Liver (tissue), 9 donors: ENCODE measurements around the gene SLC15A5. TPM values are rescaled to one million over a fixed set of nuclear protein-coding genes. Genes with fewer than 3 reads are reported as not detected.

Experiments
- DNase-seq: peaks from one replicate; pipeline ENCODE4 v3.0.0-alpha.2; 2017; ENCODE audit warnings: low spot score
- H3K27ac ChIP-seq, 2 donors: one replicate each; pipeline ENCODE4 v1.7.0; 2013; ENCODE audit warnings: inconsistent platforms in 2 of 2, low read length in 2 of 2, control low read depth in 1 of 2, low read depth in 1 of 2, mild to moderate bottlenecking in 1 of 2
- H3K27me3 ChIP-seq, 4 donors: one replicate each; pipeline versions ENCODE4 v1.6.1 to v1.7.0; 2013; ENCODE audit warnings: low read length in 3 of 4, inconsistent platforms in 1 of 4, mild to moderate bottlenecking in 1 of 4, moderate library complexity in 1 of 4; ENCODE audit not compliant: control insufficient read depth in 4 of 4, insufficient read depth in 4 of 4
- H3K36me3 ChIP-seq, 4 donors: one replicate each; pipeline versions ENCODE4 v1.6.1 to v1.7.0; 2013; ENCODE audit warnings: low read length in 3 of 4, mild to moderate bottlenecking in 3 of 4, low read depth in 1 of 4, moderate library complexity in 1 of 4; ENCODE audit not compliant: control insufficient read depth in 4 of 4, insufficient read depth in 3 of 4
- H3K4me1 ChIP-seq, 4 donors: one replicate each; pipeline versions ENCODE4 v1.6.1 to v1.7.0; 2013; ENCODE audit warnings: low read length in 3 of 4, mild to moderate bottlenecking in 3 of 4, moderate library complexity in 1 of 4; ENCODE audit not compliant: control insufficient read depth in 4 of 4, insufficient read depth in 4 of 4
- H3K4me3 ChIP-seq, 3 donors: one replicate each; pipeline versions ENCODE4 v1.6.1 to v1.7.0; 2013; ENCODE audit warnings: low read length in 3 of 3, control low read depth in 1 of 3, low read depth in 1 of 3, mild to moderate bottlenecking in 1 of 3
- H3K9ac ChIP-seq, 2 donors: one replicate each; pipeline ENCODE4 v1.7.0; 2013; ENCODE audit warnings: low read length in 2 of 2, mild to moderate bottlenecking in 2 of 2, moderate library complexity in 2 of 2, control low read depth in 1 of 2, low read depth in 1 of 2
- H3K9me3 ChIP-seq, 4 donors: one replicate each; pipeline versions ENCODE4 v1.6.1 to v1.7.0; 2013; ENCODE audit warnings: low read length in 3 of 4; ENCODE audit not compliant: control insufficient read depth in 4 of 4
- EGR1 ChIP-seq, 2 donors: IDR thresholded peaks; 2 replicates each; pipeline ENCODE4 v1.6.1; 2016 to 2018; ENCODE audit warnings: antibody characterized with exemption in 2 of 2, low read depth in 2 of 2
- FOXA1 ChIP-seq: IDR thresholded peaks from 2 replicates; pipeline ENCODE4 v1.6.1; 2016; ENCODE audit warnings: antibody characterized with exemption
- FOXA2 ChIP-seq: IDR thresholded peaks from 2 replicates; pipeline ENCODE4 v1.6.1; 2016; ENCODE audit warnings: antibody characterized with exemption
- GABPA ChIP-seq, 2 donors: IDR thresholded peaks in 1 of 2; conservative IDR thresholded peaks in 1 of 2; 2 replicates each; pipeline ENCODE4 v1.6.1; 2016; ENCODE audit warnings: antibody characterized with exemption in 2 of 2, mild to moderate bottlenecking in 1 of 2, moderate library complexity in 1 of 2
- HNF4A ChIP-seq, 2 donors: conservative IDR thresholded peaks; 2 replicates each; pipeline ENCODE4 v1.6.1; 2016; ENCODE audit warnings: antibody characterized with exemption in 2 of 2, mild to moderate bottlenecking in 2 of 2
- HNF4G ChIP-seq: IDR thresholded peaks from 2 replicates; pipeline ENCODE4 v1.6.1; 2016; ENCODE audit warnings: antibody characterized with exemption
- JUND ChIP-seq, 2 donors: IDR thresholded peaks; 2 replicates each; pipeline ENCODE4 v1.6.1; 2016; ENCODE audit warnings: antibody characterized with exemption in 2 of 2
- NR2F2 ChIP-seq: IDR thresholded peaks from 2 replicates; pipeline ENCODE4 v1.6.1; 2016; ENCODE audit warnings: antibody characterized with exemption
- RAD21 ChIP-seq, 2 donors: IDR thresholded peaks; 2 replicates each; pipeline ENCODE4 v1.6.1; 2016; ENCODE audit warnings: antibody characterized with exemption in 2 of 2, mild to moderate bottlenecking in 2 of 2
- RXRA ChIP-seq, 2 donors: IDR thresholded peaks; 2 replicates each; pipeline ENCODE4 v1.6.1; 2017 to 2018; ENCODE audit warnings: antibody characterized with exemption in 2 of 2, mild to moderate bottlenecking in 1 of 2
- SP1 ChIP-seq: IDR thresholded peaks from 2 replicates; pipeline ENCODE4 v1.6.1; 2018; ENCODE audit warnings: antibody characterized with exemption, mild to moderate bottlenecking
- TAF1 ChIP-seq: conservative IDR thresholded peaks from 2 replicates; pipeline ENCODE4 v1.6.1; 2016; ENCODE audit warnings: antibody characterized with exemption, mild to moderate bottlenecking
- YY1 ChIP-seq: IDR thresholded peaks from 2 replicates; pipeline ENCODE4 v1.6.1; 2016; ENCODE audit warnings: antibody characterized with exemption, mild to moderate bottlenecking
- WGBS: extraction: QIAGEN DNeasy Blood & Tissue Kit; methylation state at CpG from one replicate; pipeline ENCODE4 v1.1.7; 2013; 5-methylcytosine and 5-hydroxymethylcytosine counted together
- polyA plus RNA-seq, 2 donors: library from polyadenylated mRNA; stranded (reverse) in 1 of 2; unstranded in 1 of 2; fragments of 200-250 nt in 1 of 2; fragments of >200 nt in 1 of 2; fragmentation: Nextera tagmentation in 1 of 2; extraction: Ambion mirVana in 1 of 2; gene quantifications; one replicate each; pipeline versions ENCODE4 v1.2.1 to v1.2.3, GENCODE V29; 2013 to 2015
- total RNA-seq, 2 donors: library from RNA; depleted of rRNA; stranded (reverse); fragments of >200 nt; gene quantifications; one replicate each; pipeline ENCODE4 v1.2.3, GENCODE V29; 2014
- TF ChIP-seq, protein P1 (sequence below): fragments of 150-350 bp; IDR thresholded peaks from 2 replicates; pipeline ENCODE4 v1.5.1; 2017; ENCODE audit warnings: improper control_type of control experiment, low read depth, low read length; ENCODE audit not compliant: missing input control
- TF ChIP-seq, protein P2 (sequence below): IDR thresholded peaks from 2 replicates; pipeline ENCODE4 v1.6.1; 2016; ENCODE audit warnings: antibody characterized with exemption, mild to moderate bottlenecking
- TF ChIP-seq, protein P3 (sequence below): IDR thresholded peaks from 2 replicates; pipeline ENCODE4 v1.6.1; 2016; ENCODE audit warnings: antibody characterized with exemption
- TF ChIP-seq, protein P4 (sequence below): IDR thresholded peaks from 2 replicates; pipeline ENCODE4 v1.6.1; 2016; ENCODE audit warnings: antibody characterized with exemption
- TF ChIP-seq, protein P5 (sequence below): IDR thresholded peaks from 2 replicates; pipeline ENCODE4 v1.6.1; 2016; ENCODE audit warnings: antibody characterized with exemption
- donor health status: healthy.
- donor health status: healthy.
- donor health status: healthy.
- donor health status: healthy.
- donor health status: healthy.

SLC15A5 gene
- total and polyA plus RNA-seq, 4 donors, result not detected

DNA sequence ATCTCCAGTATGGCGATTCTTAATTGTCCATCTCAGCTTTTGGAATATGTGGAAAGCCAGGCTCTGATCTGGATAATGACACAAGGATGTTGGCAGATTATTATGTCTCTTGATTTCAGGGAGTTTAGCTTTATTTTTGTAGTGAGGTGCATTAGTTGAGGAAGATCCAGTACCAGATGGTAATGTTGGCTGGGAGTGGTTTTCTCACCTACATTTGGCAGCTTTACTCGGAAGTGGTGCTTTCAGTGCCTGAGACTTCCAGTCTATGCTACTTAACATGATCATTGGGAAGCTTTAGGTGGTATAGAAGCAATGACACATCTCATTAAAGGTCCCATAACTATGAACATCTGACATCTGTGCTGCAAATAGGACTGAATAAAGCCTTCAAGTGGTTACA is 7.5 kb downstream of the SLC15A5 start:
- Histone ChIP-seq H3K36me3 (no peaks in the 10 kb centered on the region), H3K27me3 (no peaks in the 10 kb centered on the region), H3K9me3 (no peaks in the 10 kb centered on the region), H3K27ac (no peak overlapping the region), H3K4me3 (no peak overlapping the region), H3K9ac (no peak overlapping the region), H3K4me1 (peaks cover 0 to 1% (median 0%) of the 10 kb centered on the region in 4 donors)
- TF ChIP-seq, protein P1, sequence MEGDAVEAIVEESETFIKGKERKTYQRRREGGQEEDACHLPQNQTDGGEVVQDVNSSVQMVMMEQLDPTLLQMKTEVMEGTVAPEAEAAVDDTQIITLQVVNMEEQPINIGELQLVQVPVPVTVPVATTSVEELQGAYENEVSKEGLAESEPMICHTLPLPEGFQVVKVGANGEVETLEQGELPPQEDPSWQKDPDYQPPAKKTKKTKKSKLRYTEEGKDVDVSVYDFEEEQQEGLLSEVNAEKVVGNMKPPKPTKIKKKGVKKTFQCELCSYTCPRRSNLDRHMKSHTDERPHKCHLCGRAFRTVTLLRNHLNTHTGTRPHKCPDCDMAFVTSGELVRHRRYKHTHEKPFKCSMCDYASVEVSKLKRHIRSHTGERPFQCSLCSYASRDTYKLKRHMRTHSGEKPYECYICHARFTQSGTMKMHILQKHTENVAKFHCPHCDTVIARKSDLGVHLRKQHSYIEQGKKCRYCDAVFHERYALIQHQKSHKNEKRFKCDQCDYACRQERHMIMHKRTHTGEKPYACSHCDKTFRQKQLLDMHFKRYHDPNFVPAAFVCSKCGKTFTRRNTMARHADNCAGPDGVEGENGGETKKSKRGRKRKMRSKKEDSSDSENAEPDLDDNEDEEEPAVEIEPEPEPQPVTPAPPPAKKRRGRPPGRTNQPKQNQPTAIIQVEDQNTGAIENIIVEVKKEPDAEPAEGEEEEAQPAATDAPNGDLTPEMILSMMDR, result no peak
- TF ChIP-seq EGR1 (IDR thresholded peaks at IDR 0.05; ENCODE audit: low read depth in 2 of 2) (no peak), RAD21 (IDR thresholded peaks at IDR 0.05) (no peak), SP1 (no peak), NR2F2 (no peak), RXRA (IDR thresholded peaks at IDR 0.05) (no peak), TAF1 (no peak), GABPA (IDR thresholded peaks at IDR 0.05 in 1 of 2, conservative IDR thresholded peaks at IDR 0.05 in 1 of 2) (no peak), HNF4A (conservative IDR thresholded peaks at IDR 0.05) (no peak), YY1 (no peak), FOXA1 (no peak), FOXA2 (no peak), HNF4G (no peak), JUND (IDR thresholded peaks at IDR 0.05) (no peak)
- TF ChIP-seq, protein P2, sequence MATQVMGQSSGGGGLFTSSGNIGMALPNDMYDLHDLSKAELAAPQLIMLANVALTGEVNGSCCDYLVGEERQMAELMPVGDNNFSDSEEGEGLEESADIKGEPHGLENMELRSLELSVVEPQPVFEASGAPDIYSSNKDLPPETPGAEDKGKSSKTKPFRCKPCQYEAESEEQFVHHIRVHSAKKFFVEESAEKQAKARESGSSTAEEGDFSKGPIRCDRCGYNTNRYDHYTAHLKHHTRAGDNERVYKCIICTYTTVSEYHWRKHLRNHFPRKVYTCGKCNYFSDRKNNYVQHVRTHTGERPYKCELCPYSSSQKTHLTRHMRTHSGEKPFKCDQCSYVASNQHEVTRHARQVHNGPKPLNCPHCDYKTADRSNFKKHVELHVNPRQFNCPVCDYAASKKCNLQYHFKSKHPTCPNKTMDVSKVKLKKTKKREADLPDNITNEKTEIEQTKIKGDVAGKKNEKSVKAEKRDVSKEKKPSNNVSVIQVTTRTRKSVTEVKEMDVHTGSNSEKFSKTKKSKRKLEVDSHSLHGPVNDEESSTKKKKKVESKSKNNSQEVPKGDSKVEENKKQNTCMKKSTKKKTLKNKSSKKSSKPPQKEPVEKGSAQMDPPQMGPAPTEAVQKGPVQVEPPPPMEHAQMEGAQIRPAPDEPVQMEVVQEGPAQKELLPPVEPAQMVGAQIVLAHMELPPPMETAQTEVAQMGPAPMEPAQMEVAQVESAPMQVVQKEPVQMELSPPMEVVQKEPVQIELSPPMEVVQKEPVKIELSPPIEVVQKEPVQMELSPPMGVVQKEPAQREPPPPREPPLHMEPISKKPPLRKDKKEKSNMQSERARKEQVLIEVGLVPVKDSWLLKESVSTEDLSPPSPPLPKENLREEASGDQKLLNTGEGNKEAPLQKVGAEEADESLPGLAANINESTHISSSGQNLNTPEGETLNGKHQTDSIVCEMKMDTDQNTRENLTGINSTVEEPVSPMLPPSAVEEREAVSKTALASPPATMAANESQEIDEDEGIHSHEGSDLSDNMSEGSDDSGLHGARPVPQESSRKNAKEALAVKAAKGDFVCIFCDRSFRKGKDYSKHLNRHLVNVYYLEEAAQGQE, result no peak
- TF ChIP-seq, protein P3, sequence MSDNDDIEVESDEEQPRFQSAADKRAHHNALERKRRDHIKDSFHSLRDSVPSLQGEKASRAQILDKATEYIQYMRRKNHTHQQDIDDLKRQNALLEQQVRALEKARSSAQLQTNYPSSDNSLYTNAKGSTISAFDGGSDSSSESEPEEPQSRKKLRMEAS, result no peak
- TF ChIP-seq, protein P4, sequence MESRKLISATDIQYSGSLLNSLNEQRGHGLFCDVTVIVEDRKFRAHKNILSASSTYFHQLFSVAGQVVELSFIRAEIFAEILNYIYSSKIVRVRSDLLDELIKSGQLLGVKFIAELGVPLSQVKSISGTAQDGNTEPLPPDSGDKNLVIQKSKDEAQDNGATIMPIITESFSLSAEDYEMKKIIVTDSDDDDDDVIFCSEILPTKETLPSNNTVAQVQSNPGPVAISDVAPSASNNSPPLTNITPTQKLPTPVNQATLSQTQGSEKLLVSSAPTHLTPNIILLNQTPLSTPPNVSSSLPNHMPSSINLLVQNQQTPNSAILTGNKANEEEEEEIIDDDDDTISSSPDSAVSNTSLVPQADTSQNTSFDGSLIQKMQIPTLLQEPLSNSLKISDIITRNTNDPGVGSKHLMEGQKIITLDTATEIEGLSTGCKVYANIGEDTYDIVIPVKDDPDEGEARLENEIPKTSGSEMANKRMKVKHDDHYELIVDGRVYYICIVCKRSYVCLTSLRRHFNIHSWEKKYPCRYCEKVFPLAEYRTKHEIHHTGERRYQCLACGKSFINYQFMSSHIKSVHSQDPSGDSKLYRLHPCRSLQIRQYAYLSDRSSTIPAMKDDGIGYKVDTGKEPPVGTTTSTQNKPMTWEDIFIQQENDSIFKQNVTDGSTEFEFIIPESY, result no peak
- TF ChIP-seq, protein P5, sequence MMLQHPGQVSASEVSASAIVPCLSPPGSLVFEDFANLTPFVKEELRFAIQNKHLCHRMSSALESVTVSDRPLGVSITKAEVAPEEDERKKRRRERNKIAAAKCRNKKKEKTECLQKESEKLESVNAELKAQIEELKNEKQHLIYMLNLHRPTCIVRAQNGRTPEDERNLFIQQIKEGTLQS, result no peak
- no peak for DNase-seq
- WGBS, result 77% methylated on average over 2 of the region's 2 CpGs
